GM12892 (cell line): ENCODE results near the gene NDUFAF3.

Experiments used
- POLR2AphosphoS5 ChIP-seq: IDR thresholded peaks from 2 replicates; pipeline ENCODE4 v1.6.1; 2011; ENCODE audit warnings: low read depth, low read length, control low read depth
- TAF1 ChIP-seq: IDR thresholded peaks from 2 replicates; pipeline ENCODE4 v1.6.1; 2011; ENCODE audit warnings: low read depth, mild to moderate bottlenecking, control low read depth, low read length, borderline replicate concordance

GRCh38 chr3:48985831-48986376, 36.0 kb upstream of the NDUFAF3 start:
- TF ChIP-seq TAF1, result no peak
- TF ChIP-seq POLR2AphosphoS5, result no peak
